ENCODE results near the gene EFHC1.
A peak's percentile ranks its signal among the peaks of the same experiment; 100 is the strongest.

Gene EFHC1

DNA sequence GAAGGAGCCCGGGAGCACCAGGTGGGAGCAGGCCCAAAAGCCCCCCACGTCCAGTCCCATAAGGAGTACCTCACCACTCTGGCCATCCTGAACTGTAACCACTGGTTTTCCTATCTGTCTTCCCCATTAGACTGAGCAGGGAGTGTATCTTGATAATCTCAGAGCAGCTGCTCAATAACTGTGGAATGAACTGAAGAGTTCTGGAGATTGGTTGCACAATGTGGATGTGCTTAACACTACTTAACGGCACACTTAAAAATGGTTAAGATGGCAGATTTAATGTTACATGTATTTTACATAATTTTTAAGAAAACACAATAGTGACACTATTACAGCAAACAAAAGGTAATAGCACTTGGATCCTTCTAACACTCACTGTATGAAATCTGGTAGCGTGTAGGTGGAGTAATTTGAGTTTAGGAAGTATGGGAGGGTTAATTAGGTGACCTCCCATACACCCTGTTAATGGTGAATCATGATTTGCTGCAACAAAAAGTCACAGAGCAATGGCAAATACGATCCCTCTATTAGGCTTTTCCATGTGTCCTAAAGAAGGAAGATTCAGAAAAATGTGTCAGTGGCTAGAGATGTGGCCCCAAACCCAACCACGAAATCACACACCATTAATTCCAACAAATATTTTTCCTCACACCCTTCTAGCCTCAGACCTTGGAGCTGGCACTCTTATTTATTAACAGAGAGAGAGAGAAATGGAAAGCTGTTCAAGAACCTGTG is 138.3 kb downstream of the EFHC1 start:
- no peak for DNase-seq

DNA sequence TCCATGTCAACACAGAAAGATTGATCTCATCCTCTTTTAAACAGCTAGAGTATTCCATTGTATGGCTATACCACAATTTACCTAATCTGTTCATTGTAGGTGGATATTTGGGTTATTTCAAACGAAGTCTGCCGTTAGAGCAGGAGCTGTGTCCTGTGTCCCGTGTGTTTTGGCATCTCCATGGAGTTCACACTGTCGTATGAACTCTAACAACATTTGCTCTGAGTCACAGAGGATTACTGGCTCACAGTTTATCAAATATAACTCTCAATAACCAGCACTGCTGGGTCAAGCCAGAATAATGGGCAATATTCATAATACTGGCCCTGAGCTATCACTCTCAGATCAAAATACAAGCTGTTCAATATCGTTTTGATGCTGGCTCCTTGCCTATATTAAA is 140.3 kb downstream of the EFHC1 start:
- DNase-seq, result peak; percentile 37

DNA sequence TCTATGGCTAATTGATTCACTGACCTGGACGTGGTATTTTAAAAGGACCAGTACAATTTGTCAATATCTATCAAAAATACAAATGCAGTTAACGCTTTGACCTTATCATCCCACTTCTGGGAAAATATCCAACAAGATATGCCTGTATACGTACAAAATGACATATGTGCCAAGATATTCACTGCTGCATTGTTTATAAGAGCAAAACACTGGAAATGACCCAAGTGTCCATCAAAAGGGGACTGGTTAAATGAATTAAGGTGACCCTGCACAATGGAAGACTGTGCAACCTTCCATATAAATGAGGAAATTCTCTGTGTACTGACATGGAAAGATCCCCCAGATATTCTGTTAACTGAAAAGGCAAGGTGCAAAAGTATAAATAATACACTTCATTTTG is 142.8 kb downstream of the EFHC1 start:
- no peak for DNase-seq

DNA sequence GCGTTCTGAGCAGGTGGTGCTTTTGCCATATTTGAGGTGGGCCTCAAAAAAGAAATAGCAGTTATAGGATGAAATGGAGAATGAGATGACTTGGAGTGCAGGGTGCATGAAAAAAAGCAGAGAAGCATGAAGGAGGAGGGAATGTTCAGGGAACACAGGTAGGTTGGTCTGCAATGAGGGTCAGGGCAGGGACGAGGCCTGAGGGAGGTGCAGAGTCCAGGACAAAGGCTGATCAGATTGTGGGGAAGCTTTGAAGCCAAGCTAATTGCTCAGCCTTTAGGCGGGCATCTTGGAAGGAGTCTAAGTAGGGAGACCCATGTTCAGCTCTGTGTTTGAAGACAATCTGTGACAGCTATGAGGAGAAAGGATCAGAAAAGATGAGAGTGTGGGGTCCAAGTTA is 144.7 kb downstream of the EFHC1 start:
- no peak for DNase-seq

DNA sequence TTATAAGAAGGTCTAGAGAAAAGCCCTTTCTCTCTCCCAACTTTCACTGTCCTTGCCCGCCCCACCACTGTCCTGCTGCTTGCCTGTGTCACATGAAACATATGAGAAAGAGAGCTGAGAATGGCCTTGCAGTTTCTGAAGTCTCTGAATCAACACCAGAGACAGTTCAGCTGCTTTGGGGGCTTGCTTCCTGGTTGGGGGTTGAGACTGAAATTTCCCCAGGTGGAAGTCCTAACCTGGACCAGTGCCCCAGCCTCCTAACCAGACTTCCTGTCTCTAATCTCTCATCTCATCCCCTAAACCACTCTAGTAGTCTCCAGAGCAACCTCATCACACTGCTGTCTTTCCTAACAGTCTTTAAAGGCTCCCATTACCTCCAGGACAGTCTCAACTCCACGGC is 146.1 kb downstream of the EFHC1 start:
- no peak for DNase-seq

DNA sequence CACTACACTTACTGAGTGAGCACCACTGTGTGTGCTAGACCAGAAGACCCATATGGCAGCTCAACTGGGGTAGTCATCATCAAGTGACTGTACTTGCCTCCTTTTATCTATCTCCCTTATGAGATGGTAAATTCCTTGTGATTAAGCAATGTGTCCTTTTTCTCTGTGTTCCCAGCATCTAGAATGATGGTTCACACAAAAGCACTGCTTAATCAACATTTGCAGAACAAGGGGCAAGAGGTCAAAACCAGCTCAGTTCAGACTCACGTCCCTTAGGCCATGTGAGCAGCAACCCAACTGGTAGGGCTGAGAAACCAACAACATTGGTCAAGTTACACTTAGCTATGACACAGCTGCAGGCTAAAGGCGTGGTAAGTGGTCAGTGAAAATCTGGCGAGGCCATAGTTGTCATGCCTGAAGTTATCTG is 146.7 kb downstream of the EFHC1 start:
- peak; percentile 75 for DNase-seq

DNA sequence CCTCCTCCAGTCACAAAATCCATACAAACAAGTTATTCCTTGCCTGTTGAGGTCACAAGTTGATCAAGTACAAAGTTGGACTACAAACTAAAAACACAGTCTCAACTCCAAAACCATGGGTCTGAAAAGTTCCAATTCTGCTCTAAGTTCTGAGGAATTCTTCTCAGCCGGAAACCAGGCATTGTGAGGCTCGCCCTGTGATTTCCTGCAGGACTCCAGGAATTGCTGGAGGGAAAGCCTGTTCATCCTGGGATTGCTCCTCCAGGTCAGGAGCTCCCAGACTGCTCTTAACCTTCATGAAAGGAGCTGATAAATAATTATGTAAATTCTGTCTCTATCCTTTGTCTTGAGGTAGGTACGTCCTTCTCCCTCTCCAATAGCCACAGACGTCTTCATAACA is 148.2 kb downstream of the EFHC1 start:
- no peak for DNase-seq

DNA sequence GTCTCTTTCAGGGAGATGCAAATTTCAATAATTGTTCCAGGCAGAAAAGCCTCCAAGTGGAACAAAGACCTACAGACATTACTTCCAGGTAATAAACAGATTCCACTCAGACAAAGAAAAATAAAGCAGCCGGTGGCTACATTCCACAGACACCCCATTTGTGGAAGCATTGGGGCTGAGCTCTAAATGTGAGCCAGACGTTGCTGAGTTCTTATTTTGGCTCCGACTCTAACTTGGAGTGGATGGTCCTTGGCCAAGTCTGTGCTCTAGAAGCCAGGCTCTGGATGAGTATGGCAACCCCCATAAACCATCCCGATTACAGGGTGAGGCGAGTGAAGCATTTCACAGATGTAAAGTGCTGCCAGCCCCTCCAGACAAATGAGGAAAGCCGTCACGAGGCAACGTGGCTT is 150.2 kb downstream of the EFHC1 start:
- DNase-seq, result no peak

DNA sequence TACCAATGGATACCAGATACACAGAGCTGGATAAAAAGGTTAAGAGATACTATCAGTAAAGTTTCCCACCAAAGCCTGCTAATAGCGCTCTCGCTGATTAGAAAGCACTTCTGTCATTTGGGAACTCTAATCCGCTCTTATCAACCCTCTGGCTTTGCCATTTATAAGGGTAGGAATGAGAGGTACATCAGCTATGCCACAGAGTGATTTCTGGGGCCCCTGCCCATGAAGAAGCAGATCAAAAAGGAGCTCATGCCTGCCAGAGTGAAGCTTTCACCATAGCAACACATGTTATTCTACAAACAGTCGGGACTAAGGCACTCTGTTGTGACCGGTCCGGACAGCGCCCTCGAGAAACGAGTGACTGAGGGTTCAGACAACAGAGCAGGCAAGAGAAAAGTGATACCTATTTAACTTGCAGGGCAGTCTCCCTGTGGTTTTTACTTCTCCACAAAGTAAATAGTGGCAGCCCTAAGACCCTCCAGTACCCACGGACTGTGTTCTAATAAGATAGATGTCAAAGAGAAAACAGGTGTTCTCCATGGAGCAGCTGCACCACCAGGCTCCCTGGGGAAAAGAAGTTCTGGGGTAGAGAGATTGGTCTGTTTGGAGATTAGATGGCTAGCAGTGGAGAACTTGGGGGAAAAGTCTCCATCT is 151.1 kb downstream of the EFHC1 start:
- DNase-seq, result no peak

DNA sequence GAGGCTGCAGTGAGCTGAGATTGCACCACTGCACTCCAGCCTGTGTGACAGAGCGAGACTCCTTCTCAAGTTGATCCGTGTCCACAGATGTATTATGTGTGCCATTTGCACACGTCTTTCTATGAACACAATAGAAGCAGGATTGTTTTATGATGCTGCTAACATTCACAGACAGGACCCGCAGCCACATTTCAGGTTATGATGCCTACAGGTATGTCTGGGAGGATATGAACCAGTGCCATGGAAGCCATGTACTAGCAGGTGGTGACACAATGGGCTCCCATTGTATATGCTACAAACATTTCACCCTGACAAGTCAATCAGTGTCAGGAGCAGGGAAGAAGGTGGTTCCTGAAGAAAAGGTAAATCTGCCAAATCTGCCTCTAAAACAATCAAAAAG is 152.4 kb downstream of the EFHC1 start:
- no peak for DNase-seq

DNA sequence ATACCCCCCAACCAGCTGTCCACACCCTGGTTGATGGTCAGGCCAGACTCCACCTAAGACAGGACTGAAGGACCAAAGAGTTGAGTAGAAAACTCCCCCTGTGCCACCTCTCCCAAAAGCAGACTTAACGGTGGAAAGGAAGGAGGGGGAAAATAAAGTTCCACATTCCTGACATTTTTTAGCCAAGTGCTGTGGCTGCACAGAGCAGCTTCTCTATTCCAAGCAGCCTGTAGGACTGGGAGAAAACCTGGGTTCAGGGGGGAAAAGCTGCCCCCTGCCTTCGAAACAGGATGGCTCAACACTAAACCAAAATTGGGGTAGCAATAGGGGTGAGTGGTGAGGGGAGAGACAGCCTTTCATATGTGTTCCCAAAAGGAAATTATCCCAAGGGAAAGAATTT is 153.2 kb downstream of the EFHC1 start:
- DNase-seq, result peak; percentile 74

Data from fibroblast of skin of back (primary cell).